NT2/D1 (cell line): ENCODE data around the gene MUCL3.

ENCODE experiments used
- SUZ12 ChIP-seq: IDR thresholded peaks from 2 replicates; pipeline ENCODE4 v1.6.1; 2011; ENCODE audit not compliant: insufficient read length, insufficient read depth; ENCODE audit errors: extremely low read depth
- YY1 ChIP-seq: IDR thresholded peaks from 2 replicates; pipeline ENCODE4 v1.6.1; 2011; ENCODE audit not compliant: insufficient read length, insufficient read depth

DNA sequence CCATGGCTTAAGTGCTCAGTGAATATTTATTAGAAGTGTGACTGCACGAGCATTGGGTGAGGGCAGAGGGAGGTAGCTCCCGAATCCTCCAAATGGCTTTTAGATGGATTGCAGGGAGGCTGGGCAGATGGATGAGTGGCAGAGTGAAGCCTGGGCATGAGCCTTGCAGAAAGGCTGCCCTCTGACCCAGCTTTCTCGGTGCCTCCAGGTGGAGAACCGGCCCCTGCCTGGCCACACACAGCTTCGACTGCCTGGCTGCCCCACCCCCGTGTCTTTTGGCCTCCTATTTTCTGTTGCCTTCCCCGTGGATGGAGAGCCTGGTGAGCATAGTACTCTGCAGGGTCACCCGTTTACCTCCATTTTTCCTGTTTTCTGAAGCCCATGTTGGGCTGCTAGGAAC, 23.3 kb upstream of the MUCL3 start:
- TF ChIP-seq YY1 (no peak), SUZ12 (no peak)
